ENCODE data around the gene TMEM80. TPM values are rescaled to one million over a fixed set of nuclear protein-coding genes. Genes with fewer than 3 reads are reported as not detected.
A peak's percentile ranks its signal among the peaks of the same experiment; 100 is the strongest.

The TMEM80 gene
- total and polyA plus RNA-seq, 2 experiments from 2014 or later, result 12.8 to 25.4 TPM

DNA sequence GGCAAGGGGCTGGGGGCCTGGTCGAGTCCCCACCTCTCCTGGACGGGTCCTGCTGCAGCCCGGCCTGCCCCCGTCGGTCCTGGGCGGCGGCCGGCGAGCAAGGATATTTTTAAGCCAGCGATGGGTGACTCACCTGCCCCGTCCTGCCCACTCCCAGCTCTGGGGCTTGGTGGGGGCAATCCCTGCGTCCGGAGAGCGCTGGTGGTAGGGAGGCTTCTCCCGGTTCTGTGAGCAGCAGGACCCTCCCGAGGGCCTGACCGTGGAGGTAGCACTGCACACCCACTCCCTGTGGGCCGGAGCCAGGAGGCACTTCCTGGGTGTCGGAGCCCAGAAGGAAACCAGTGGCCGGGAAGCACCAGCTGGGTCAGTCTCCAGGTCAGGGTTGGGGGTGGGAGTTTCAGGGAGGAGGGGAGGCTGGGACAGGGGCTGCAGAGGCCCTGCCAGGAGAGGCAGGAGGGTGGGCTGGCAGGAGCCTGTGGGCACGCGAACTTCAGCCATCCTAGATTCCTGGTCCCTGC is 10.9 kb downstream of the TMEM80 start:
- Histone ChIP-seq H3K4me2 (peak overlapping the region; percentile 88), H3K4me1 (ENCODE audit: insufficient read depth) (peaks cover 19% of the 10 kb centered on the region), H3K4me3 (peak overlapping the region; percentile 65), H3F3A (replicated peaks; ENCODE audit: low read depth) (0 out of 2 replicates have a peak, but pooled peaks cover 18% of the 10 kb centered on the region), H3K79me2 (replicated peaks; ENCODE audit: insufficient read depth) (no peaks in the 10 kb centered on the region), H3K9me2 (ENCODE audit: insufficient read depth) (no peaks in the 10 kb centered on the region), H3K36me3 (ENCODE audit: insufficient read depth) (no peaks in the 10 kb centered on the region), H3K27ac (ENCODE audit: low read depth) (no peak overlapping the region), H3K27me3 (ENCODE audit: insufficient read depth) (no peaks in the 10 kb centered on the region), H2AFZ (peak overlapping the region; percentile 47; the same call in 1 of the 2 replicates), H4K20me1 (replicated peaks; ENCODE audit: insufficient read depth) (no peaks in the 10 kb centered on the region)
- Mint-ChIP-seq H3K4me3 (peak overlapping the region; percentile 64), H3K36me3 (ENCODE audit: low read depth) (no peaks in the 10 kb centered on the region), H3K27me3 (ENCODE audit: insufficient read depth, low read depth, poor library complexity) (peaks cover 11% of the 10 kb centered on the region), H3K9me3 (no peaks in the 10 kb centered on the region), H3K27ac (no peak overlapping the region), H3K4me1 (peaks cover 26% of the 10 kb centered on the region)
- TF ChIP-seq, protein P1, sequence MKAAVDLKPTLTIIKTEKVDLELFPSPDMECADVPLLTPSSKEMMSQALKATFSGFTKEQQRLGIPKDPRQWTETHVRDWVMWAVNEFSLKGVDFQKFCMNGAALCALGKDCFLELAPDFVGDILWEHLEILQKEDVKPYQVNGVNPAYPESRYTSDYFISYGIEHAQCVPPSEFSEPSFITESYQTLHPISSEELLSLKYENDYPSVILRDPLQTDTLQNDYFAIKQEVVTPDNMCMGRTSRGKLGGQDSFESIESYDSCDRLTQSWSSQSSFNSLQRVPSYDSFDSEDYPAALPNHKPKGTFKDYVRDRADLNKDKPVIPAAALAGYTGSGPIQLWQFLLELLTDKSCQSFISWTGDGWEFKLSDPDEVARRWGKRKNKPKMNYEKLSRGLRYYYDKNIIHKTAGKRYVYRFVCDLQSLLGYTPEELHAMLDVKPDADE (IDR thresholded peaks at IDR 0.05), result no peak
- no peak for TF ChIP-seq EZH2 (IDR thresholded peaks at IDR 0.05; ENCODE audit: low read depth, unreplicated experiment)
- TF ChIP-seq, protein P2, sequence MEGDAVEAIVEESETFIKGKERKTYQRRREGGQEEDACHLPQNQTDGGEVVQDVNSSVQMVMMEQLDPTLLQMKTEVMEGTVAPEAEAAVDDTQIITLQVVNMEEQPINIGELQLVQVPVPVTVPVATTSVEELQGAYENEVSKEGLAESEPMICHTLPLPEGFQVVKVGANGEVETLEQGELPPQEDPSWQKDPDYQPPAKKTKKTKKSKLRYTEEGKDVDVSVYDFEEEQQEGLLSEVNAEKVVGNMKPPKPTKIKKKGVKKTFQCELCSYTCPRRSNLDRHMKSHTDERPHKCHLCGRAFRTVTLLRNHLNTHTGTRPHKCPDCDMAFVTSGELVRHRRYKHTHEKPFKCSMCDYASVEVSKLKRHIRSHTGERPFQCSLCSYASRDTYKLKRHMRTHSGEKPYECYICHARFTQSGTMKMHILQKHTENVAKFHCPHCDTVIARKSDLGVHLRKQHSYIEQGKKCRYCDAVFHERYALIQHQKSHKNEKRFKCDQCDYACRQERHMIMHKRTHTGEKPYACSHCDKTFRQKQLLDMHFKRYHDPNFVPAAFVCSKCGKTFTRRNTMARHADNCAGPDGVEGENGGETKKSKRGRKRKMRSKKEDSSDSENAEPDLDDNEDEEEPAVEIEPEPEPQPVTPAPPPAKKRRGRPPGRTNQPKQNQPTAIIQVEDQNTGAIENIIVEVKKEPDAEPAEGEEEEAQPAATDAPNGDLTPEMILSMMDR (conservative IDR thresholded peaks at IDR 0.05; ENCODE audit: low read depth in 2 of 2), result no peak
- TF ChIP-seq, protein P3, sequence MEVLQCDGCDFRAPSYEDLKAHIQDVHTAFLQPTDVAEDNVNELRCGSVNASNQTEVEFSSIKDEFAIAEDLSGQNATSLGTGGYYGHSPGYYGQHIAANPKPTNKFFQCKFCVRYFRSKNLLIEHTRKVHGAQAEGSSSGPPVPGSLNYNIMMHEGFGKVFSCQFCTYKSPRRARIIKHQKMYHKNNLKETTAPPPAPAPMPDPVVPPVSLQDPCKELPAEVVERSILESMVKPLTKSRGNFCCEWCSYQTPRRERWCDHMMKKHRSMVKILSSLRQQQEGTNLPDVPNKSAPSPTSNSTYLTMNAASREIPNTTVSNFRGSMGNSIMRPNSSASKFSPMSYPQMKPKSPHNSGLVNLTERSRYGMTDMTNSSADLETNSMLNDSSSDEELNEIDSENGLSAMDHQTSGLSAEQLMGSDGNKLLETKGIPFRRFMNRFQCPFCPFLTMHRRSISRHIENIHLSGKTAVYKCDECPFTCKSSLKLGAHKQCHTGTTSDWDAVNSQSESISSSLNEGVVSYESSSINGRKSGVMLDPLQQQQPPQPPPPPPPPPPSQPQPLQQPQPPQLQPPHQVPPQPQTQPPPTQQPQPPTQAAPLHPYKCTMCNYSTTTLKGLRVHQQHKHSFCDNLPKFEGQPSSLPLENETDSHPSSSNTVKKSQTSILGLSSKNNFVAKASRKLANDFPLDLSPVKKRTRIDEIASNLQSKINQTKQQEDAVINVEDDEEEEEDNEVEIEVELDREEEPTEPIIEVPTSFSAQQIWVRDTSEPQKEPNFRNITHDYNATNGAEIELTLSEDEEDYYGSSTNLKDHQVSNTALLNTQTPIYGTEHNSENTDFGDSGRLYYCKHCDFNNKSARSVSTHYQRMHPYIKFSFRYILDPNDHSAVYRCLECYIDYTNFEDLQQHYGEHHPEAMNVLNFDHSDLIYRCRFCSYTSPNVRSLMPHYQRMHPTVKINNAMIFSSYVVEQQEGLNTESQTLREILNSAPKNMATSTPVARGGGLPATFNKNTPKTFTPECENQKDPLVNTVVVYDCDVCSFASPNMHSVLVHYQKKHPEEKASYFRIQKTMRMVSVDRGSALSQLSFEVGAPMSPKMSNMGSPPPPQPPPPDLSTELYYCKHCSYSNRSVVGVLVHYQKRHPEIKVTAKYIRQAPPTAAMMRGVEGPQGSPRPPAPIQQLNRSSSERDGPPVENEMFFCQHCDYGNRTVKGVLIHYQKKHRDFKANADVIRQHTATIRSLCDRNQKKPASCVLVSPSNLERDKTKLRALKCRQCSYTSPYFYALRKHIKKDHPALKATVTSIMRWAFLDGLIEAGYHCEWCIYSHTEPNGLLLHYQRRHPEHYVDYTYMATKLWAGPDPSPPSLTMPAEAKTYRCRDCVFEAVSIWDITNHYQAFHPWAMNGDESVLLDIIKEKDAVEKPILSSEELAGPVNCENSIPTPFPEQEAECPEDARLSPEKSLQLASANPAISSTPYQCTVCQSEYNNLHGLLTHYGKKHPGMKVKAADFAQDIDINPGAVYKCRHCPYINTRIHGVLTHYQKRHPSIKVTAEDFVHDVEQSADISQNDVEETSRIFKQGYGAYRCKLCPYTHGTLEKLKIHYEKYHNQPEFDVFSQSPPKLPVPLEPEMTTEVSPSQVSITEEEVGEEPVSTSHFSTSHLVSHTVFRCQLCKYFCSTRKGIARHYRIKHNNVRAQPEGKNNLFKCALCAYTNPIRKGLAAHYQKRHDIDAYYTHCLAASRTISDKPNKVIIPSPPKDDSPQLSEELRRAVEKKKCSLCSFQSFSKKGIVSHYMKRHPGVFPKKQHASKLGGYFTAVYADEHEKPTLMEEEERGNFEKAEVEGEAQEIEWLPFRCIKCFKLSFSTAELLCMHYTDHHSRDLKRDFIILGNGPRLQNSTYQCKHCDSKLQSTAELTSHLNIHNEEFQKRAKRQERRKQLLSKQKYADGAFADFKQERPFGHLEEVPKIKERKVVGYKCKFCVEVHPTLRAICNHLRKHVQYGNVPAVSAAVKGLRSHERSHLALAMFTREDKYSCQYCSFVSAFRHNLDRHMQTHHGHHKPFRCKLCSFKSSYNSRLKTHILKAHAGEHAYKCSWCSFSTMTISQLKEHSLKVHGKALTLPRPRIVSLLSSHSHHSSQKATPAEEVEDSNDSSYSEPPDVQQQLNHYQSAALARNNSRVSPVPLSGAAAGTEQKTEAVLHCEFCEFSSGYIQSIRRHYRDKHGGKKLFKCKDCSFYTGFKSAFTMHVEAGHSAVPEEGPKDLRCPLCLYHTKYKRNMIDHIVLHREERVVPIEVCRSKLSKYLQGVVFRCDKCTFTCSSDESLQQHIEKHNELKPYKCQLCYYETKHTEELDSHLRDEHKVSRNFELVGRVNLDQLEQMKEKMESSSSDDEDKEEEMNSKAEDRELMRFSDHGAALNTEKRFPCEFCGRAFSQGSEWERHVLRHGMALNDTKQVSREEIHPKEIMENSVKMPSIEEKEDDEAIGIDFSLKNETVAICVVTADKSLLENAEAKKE (CRISPR knock-in tag; IDR thresholded peaks at IDR 0.05), result no peak
- no peak for TF ChIP-seq ZNF331 (CRISPR knock-in tag; IDR thresholded peaks at IDR 0.05; ENCODE audit: low read depth)
- no peak for TF ChIP-seq POLR2AphosphoS5 (IDR thresholded peaks at IDR 0.05; ENCODE audit: low read depth)
- TF ChIP-seq, protein P4, sequence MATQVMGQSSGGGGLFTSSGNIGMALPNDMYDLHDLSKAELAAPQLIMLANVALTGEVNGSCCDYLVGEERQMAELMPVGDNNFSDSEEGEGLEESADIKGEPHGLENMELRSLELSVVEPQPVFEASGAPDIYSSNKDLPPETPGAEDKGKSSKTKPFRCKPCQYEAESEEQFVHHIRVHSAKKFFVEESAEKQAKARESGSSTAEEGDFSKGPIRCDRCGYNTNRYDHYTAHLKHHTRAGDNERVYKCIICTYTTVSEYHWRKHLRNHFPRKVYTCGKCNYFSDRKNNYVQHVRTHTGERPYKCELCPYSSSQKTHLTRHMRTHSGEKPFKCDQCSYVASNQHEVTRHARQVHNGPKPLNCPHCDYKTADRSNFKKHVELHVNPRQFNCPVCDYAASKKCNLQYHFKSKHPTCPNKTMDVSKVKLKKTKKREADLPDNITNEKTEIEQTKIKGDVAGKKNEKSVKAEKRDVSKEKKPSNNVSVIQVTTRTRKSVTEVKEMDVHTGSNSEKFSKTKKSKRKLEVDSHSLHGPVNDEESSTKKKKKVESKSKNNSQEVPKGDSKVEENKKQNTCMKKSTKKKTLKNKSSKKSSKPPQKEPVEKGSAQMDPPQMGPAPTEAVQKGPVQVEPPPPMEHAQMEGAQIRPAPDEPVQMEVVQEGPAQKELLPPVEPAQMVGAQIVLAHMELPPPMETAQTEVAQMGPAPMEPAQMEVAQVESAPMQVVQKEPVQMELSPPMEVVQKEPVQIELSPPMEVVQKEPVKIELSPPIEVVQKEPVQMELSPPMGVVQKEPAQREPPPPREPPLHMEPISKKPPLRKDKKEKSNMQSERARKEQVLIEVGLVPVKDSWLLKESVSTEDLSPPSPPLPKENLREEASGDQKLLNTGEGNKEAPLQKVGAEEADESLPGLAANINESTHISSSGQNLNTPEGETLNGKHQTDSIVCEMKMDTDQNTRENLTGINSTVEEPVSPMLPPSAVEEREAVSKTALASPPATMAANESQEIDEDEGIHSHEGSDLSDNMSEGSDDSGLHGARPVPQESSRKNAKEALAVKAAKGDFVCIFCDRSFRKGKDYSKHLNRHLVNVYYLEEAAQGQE (IDR thresholded peaks at IDR 0.05; ENCODE audit: unreplicated experiment), result no peak
- DNase-seq (ENCODE audit: low spot score), result no peak
- ATAC-seq, result peak; percentile 3
